Left lobe of liver (tissue), 2 donors: ENCODE results near the gene FAP. TPM values are rescaled to one million over a fixed set of nuclear protein-coding genes. Genes with fewer than 3 reads are reported as not detected.

Experiments
- ATAC-seq: fragments of 200-7000 bp; cut with Tn5 transposase; one replicate; pipeline ENCODE4 v1.9.1; 2020; ENCODE audit warnings: mild to moderate bottlenecking, moderate library complexity
- DNase-seq: peaks from one replicate; pipeline ENCODE4 v3.0.0-alpha.2; 2020; ENCODE audit warnings: low spot score
- total RNA-seq: library from RNA; stranded (reverse); gene quantifications from one replicate; pipeline ENCODE4 v1.2.1, GENCODE V29; 2021
- donor health status: DM: no; HTN: no; CAD: no; lungs with moderate emphysema.
- donor health status: DM: no; HTN: yes; CAD: no.

Gene FAP
- total RNA-seq, 1 donor from 2014 or later = 0.58 TPM

GRCh38 chr2:162127422-162127821 is 115.8 kb downstream of the FAP start:
- ATAC-seq = no peak
- DNase-seq = no peak

- no peak for ATAC-seq
Measured at GRCh38 chr2:162126527-162126926, 116.7 kb downstream of the FAP start.

GRCh38 chr2:162126111-162126519 is 117.1 kb downstream of the FAP start:
- DNase-seq (no peak), ATAC-seq (no peak)

More at GRCh38 chr2:162126527-162126926, 116.7 kb downstream of the FAP start:
- no peak for DNase-seq

GRCh38 chr2:162125138-162125537 is 118.1 kb downstream of the FAP start:
- no peak for DNase-seq
- ATAC-seq = no peak

- DNase-seq = no peak
- peak; percentile 86 for ATAC-seq
Measured at GRCh38 chr2:162123806-162124758, 119.2 kb downstream of the FAP start.

Other genes starting within 250 kb of the FAP start
- gene DPP4, start 169.2 kb downstream of the FAP start, total RNA-seq = 15.2 TPM
- gene GCG, start 91.2 kb downstream of the FAP start, total RNA-seq = not detected
- gene IFIH1, start 75.2 kb upstream of the FAP start, total RNA-seq = 9.4 TPM
- gene GCA, start 100.7 kb upstream of the FAP start, total RNA-seq = 7.3 TPM